ENCODE data around the gene ARSI. TPM values are rescaled to one million over a fixed set of nuclear protein-coding genes. Genes with fewer than 3 reads are reported as not detected.

Gene ARSI
- total and polyA plus RNA-seq, 2 donors (not counting 3 experiments of a cell fraction or from before 2014, with no cell fraction given) = 0.17 to 0.20 TPM

GRCh38 chr5:150272531-150272930 is 30.2 kb downstream of the ARSI start:
- peaks cover 9 to 19% of the 10 kb centered on the region in 2 experiments for H3K27me3 ChIP-seq (ENCODE audit: control insufficient read depth in 2 of 2, insufficient read depth in 2 of 2, low read length in 2 of 2)
- H3K9ac ChIP-seq (replicated peaks; ENCODE audit: extremely low read depth, insufficient read depth, low read length) = no peak overlapping the region
- intact Hi-C loops (cut with micrococcal nuclease) = loop anchor here (1.0 kb wide), 2 partner anchors 78 to 164 kb away; no protein-coding TSS in a partner anchor
- no peaks in the 10 kb centered on the region for H3K36me3 ChIP-seq (ENCODE audit: control insufficient read depth in 2 of 2, extremely low read depth in 1 of 2, insufficient read depth in 2 of 2, low read length in 2 of 2)
- no peak overlapping the region for H3K4me2 ChIP-seq (ENCODE audit: insufficient read depth, low read length)
- H3K9me1 ChIP-seq (replicated peaks; ENCODE audit: control insufficient read depth, extremely low read depth, insufficient read depth, low read length) = no peaks in the 10 kb centered on the region
- CTCF ChIA-PET = interaction anchor here (0.6 to 2.4 kb wide), 8 partner anchors 11 to 164 kb away, joined by 3 to 25 read pairs (median 4); no protein-coding TSS in a partner anchor
- FAIRE-seq = no peak
- no peaks in the 10 kb centered on the region for H4K20me1 ChIP-seq (replicated peaks; ENCODE audit: control insufficient read depth, extremely low read depth, insufficient read depth, low read length)
- H3K9me3 ChIP-seq (replicated peaks; ENCODE audit: control insufficient read depth, insufficient read depth, low read length) = no peaks in the 10 kb centered on the region
- no peaks in the 10 kb centered on the region for H3K4me1 ChIP-seq (ENCODE audit: control insufficient read depth, extremely low read depth, insufficient read depth, low read length)
- H3K27ac ChIP-seq (ENCODE audit: insufficient read depth, low read depth, low read length) = no peak overlapping the region
- POLR2A ChIA-PET = no interaction called here
- no TSS peak for BruUV-seq (replicated peaks)
- DNase-seq (ENCODE audit: low read depth, low spot score) = peak; percentile 18
- TF ChIP-seq MAX (IDR thresholded peaks at IDR 0.05; ENCODE audit: insufficient read depth, insufficient read length) (no peak), CTCF (IDR thresholded peaks at IDR 0.05; ENCODE audit: extremely low read depth in 1 of 2, insufficient read depth in 1 of 2, low read depth in 1 of 2, low read length in 2 of 2) (peak in 1 of 2 donors; percentile 42), POLR2A (IDR thresholded peaks at IDR 0.05; ENCODE audit: low read depth, low read length) (no peak)
- H2AFZ ChIP-seq (ENCODE audit: low read depth, low read length) = no peak overlapping the region
- dilution Hi-C loops (cut with MboI; ENCODE audit: extremely low pct_ligation_motif_present, low sequenced_read_pairs) = no loop called here
- no peaks in the 10 kb centered on the region for H3K79me2 ChIP-seq (ENCODE audit: control insufficient read depth, insufficient read depth, low read length)
- no peak overlapping the region for H3K4me3 ChIP-seq (replicated peaks in 1 of 3; ENCODE audit: insufficient read depth in 1 of 3, low read depth in 1 of 3, low read length in 3 of 3)

- H3K9ac ChIP-seq (replicated peaks; ENCODE audit: extremely low read depth, insufficient read depth, low read length) = no peak overlapping the region
- FAIRE-seq (no peak), DNase-seq (ENCODE audit: low read depth, low spot score) (no peak)
- TF ChIP-seq EZH2 (IDR thresholded peaks at IDR 0.05; ENCODE audit: borderline replicate concordance, low read depth, low read length, severe bottlenecking) = no peak
- TF ChIP-seq CTCF (IDR thresholded peaks at IDR 0.05; ENCODE audit: extremely low read depth in 1 of 2, insufficient read depth in 1 of 2, low read depth in 1 of 2, low read length in 2 of 2) = no peak
- TF ChIP-seq MAX (IDR thresholded peaks at IDR 0.05; ENCODE audit: insufficient read depth, insufficient read length) = no peak
- no peak for TF ChIP-seq MYC (IDR thresholded peaks at IDR 0.05; ENCODE audit: low read depth, low read length)
- TF ChIP-seq POLR2AphosphoS5 (IDR thresholded peaks at IDR 0.05; ENCODE audit: insufficient read depth, low read depth, low read length) = no peak
- no peak for TF ChIP-seq FOS (IDR thresholded peaks at IDR 0.05; ENCODE audit: borderline replicate concordance, insufficient read depth, low read length)
- TF ChIP-seq JUN (IDR thresholded peaks at IDR 0.05; ENCODE audit: borderline replicate concordance, insufficient read depth, insufficient read length, low read depth) = no peak
- no peak for TF ChIP-seq GATA2 (IDR thresholded peaks at IDR 0.05; ENCODE audit: insufficient read depth, insufficient read length, low read depth, low read length)
- TF ChIP-seq POLR2A (IDR thresholded peaks at IDR 0.05; ENCODE audit: low read depth, low read length) = no peak
- no peaks in the 10 kb centered on the region for H3K79me2 ChIP-seq (ENCODE audit: control insufficient read depth, insufficient read depth, low read length)
- H4K20me1 ChIP-seq (replicated peaks; ENCODE audit: control insufficient read depth, extremely low read depth, insufficient read depth, low read length) = no peaks in the 10 kb centered on the region
- H3K36me3 ChIP-seq (ENCODE audit: control insufficient read depth in 2 of 2, extremely low read depth in 1 of 2, insufficient read depth in 2 of 2, low read length in 2 of 2) = no peaks in the 10 kb centered on the region
- no peak overlapping the region for H3K27ac ChIP-seq (ENCODE audit: insufficient read depth, low read depth, low read length)
- intact Hi-C loops (cut with micrococcal nuclease) = loop anchor here (1.0 kb wide), 2 partner anchors 78 to 164 kb away; no protein-coding TSS in a partner anchor
- H3K4me3 ChIP-seq (replicated peaks in 1 of 3; ENCODE audit: insufficient read depth in 1 of 3, low read depth in 1 of 3, low read length in 3 of 3) = no peak overlapping the region
- H3K4me1 ChIP-seq (ENCODE audit: control insufficient read depth, extremely low read depth, insufficient read depth, low read length) = no peaks in the 10 kb centered on the region
- no TSS peak for BruUV-seq (replicated peaks)
- POLR2A ChIA-PET = no interaction called here
- H3K9me1 ChIP-seq (replicated peaks; ENCODE audit: control insufficient read depth, extremely low read depth, insufficient read depth, low read length) = no peaks in the 10 kb centered on the region
- no peak overlapping the region for H2AFZ ChIP-seq (ENCODE audit: low read depth, low read length)
- no peak overlapping the region for H3K4me2 ChIP-seq (ENCODE audit: insufficient read depth, low read length)
- peaks cover 9 to 19% of the 10 kb centered on the region in 2 experiments for H3K27me3 ChIP-seq (ENCODE audit: control insufficient read depth in 2 of 2, insufficient read depth in 2 of 2, low read length in 2 of 2)
- no peaks in the 10 kb centered on the region for H3K9me3 ChIP-seq (replicated peaks; ENCODE audit: control insufficient read depth, insufficient read depth, low read length)
- CTCF ChIA-PET = interaction anchor here (0.6 to 2.4 kb wide), 8 partner anchors 11 to 164 kb away, joined by 3 to 25 read pairs (median 4); no protein-coding TSS in a partner anchor
- dilution Hi-C loops (cut with MboI; ENCODE audit: extremely low pct_ligation_motif_present, low sequenced_read_pairs) = no loop called here
Measured at GRCh38 chr5:150271923-150272322, 30.8 kb downstream of the ARSI start.

All from endothelial cell of umbilical vein (primary cell).